Spleen (tissue), 7 donors: Measurements from ENCODE around the gene GBA2.

Experiments
- CTCF ChIP-seq, 11 experiments: fragments of 200-600 bp in 7 of 11; fragments of 450-650 bp in 4 of 11; sonication (generic) in 4 of 11; IDR thresholded peaks in 8 of 11; conservative IDR thresholded peaks in 3 of 11; 1 replicate in 7 of 11; 2 replicates in 4 of 11; pipeline versions ENCODE4 v1.4.0 to v1.8.0; 2016 to 2021; ENCODE audit warnings: antibody characterized with exemption in 11 of 11, inconsistent platforms in 4 of 11, mild to moderate bottlenecking in 1 of 11
- POLR2A ChIP-seq, 3 donors: fragments of 450-650 bp; IDR thresholded peaks; one replicate each; pipeline ENCODE4 v1.5.1; 2017; ENCODE audit warnings: antibody characterized with exemption in 3 of 3, mild to moderate bottlenecking in 1 of 3
- donor health status: DM: no; HTN: no; CAD: no; lungs with moderate emphysema.
- donor health status: DM: no; HTN: no; CAD: no.
- donor health status: DM: no; HTN: no; CAD: no.

GRCh38 chr9:35732185-35732799 lies 16.7 kb downstream of the GBA2 start, which contains the start of the genes CREB3 and TLN1:
- peak in 4 of 11 experiments; percentile 26 to 50 (median 34) for TF ChIP-seq CTCF (IDR thresholded peaks at IDR 0.05 in 8 of 11, conservative IDR thresholded peaks at IDR 0.05 in 3 of 11)
- TF ChIP-seq POLR2A (IDR thresholded peaks at IDR 0.05): peak in 1 of 3 donors; percentile 79
